HG03432 (cell line): ENCODE results near the gene GSTM1.

Source experiments
- ATAC-seq: cut with Tn5 transposase; IDR thresholded peaks from one replicate; pipeline ENCODE4 v1.9.1; 2021; ENCODE audit warnings: mild to moderate bottlenecking, moderate library complexity; ENCODE audit not compliant: unreplicated experiment

The GSTM1 gene

DNA sequence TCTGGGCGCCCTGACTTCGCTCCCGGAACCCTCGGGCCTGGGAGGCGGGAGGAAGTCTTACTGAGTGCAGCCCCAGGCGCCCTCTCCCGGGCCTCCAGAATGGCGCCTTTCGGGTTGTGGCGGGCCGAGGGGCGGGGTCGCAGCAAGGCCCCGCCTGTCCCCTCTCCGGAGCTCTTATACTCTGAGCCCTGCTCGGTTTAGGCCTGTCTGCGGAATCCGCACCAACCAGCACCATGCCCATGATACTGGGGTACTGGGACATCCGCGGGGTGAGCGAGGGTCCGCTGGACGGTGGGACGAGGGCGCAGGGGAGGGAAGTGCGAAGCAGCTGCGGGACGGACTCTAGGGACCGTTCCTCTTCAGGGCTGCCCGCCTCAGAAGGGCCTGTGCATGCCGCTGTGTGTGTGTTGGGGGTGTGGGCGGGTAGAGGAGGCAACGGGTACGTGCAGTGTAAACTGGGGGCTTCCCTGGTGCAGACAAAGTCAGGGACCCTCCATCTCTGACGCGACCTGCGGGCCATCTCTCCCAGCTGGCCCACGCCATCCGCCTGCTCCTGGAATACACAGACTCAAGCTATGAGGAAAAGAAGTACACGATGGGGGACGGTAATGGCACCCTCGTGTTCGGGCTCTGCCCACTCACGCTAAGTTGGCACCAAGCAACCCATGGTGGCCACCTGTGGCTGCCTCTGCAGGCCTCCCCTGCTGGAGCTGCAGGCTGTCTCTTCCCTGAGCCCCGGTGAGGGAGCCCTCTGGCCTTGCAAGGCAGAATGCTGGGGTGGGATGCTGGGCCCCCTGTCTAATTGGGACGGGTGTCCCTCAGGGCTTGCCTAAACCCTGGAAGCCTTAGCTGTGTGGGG lies at the start of gene GSTM1:
Gene GSTM1 (plus strand): TSS at position 177 of the 859 bp plus-strand sequence. CDS start 57 bp downstream, at position 234.
- ATAC-seq: no peak

- ATAC-seq: no peak
Observed at GRCh38 chr1:109639063-109639840, 48.4 kb upstream of the GSTM1 start.

DNA sequence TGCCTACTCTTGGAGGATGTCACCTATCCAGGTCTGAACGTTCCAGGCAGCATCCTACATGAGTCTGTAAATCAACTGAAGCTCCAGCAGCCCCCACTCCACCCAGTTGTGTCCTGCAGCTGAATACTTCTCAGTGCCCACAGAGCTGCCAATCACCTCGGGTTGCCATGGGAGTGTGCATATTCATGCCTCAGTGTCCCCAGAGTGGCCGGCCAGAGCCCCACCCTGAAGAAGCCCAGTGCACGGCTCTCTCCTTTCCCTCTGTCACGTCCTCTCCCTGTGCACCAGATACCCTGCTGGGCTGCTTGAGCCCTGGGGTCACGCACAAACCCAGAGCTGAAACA lies 47.8 kb upstream of the GSTM1 start:
- ATAC-seq: no peak

DNA sequence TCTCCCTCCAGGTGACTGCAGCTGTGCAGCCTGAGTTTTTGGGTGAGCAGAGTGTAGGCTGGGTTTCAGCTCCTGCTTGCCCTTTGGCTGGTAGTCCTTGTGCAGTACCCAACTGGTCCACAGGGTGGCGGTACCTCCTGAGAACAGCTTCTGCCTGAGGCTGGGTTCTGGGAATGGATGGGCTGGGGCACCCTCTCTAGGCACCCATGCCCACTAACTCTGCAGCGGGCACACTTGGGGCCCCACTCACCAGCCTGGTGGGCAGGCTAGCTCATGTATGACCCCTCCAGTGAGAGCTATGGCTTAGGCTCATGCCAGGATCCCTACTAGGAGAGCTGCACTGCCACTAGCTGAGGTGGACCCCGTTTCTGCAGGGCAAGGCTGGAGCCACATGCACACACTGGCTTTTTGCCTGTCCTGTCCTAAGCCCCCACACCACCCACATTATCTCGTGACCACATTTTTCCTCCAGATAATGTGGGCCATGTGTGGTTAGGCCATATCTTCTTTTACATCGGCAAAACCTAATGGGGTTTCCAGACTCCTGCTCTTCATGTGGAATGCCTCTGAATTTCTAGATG lies 47.2 kb upstream of the GSTM1 start:
- peak; percentile 54 for ATAC-seq

DNA sequence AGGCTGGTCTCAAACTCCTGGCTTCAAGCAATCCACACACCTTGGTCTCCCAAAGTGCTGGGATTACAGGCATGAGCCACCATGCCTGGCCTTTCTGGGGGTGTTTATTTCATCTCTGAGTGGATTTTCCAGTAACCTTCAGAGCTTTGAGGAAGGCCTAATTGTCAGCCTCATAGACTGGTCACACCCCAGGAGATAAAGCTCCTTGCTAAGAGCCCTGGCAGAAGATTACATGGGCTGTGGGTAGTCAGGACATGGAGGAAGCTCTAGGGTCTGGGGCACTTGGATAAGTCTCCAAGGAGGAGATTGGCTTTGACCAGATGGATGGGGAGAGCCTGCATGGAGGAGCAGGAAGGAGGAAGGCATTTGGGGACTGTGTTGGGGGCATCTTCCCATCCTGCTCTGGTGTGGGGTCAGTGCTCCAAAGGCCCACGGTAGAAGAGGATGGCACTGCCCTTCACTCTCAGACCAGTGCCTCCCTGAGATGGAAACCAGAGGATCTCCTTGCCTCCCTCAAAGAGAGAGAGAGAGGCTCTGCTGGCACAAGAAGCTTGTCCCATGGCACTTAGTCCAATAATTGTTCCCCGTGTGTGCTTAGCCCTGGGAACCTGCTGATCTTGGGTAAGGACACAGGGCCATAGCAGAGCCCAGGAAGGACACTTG lies 46.4 kb upstream of the GSTM1 start:
- ATAC-seq: no peak

DNA sequence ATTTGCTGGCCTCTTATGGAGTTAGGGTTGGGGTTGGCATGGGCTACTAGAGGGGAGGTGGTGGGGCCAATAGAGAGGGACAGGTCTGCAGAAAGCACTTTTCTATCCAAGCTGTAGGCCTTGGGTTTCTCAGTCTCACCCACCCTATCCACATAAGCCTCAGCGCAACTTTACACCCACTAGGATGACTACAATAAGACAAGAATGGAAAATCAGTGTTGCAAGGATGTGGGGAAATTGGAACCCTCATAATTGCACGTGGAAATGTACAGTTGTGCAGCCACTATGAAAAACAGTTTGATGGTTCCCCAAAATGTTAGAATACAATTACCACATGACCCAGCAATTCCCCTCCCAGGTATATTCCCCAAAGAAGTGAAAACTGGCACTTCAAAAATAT lies 45.8 kb upstream of the GSTM1 start:
- ATAC-seq: no peak

- ATAC-seq: no peak
Observed at GRCh38 chr1:109642626-109643025, 45.0 kb upstream of the GSTM1 start.

GRCh38 chr1:109643385-109644230 lies 44.0 kb upstream of the GSTM1 start:
- ATAC-seq: peak; percentile 86

DNA sequence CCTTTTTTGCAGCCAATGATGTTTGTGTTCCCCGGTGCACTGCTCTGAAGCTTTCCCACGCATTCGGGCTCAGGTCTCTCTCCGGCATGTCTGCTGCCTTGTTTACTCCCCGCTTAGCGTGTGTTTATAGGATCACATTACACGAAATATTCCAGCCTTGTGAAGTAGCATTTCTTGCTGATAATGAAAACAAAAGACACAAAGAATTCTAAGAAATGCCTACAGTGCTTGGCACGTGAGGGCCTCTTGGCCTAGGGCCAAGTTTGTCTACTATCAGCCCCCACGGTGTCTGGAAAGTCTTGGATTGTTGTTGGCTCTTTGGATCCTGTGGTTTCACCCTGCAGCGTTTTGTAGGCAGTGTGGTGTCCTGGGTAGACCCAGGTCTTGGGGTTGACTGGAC lies 42.9 kb upstream of the GSTM1 start:
- ATAC-seq: no peak

DNA sequence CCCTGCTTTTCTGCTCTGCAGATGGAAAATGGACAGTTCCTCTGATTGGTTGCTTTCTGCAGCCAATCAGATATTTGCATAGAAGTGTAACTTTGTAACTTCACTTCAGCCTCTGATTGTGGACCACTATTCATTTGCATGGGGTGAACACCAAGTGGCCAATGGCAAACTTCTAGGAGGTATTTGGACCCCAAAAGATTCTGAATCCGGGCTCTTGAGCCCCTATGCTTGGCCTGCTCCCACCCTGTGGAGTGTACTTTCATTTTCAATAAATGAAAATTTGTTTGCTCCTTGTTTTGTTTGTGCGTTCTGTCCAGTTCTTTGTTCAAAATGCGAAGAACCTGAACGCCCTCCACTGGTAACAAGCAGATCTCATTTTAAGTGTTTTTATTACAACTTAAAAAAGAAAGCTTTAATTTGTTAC lies 38.1 kb upstream of the GSTM1 start:
- no peak for ATAC-seq

DNA sequence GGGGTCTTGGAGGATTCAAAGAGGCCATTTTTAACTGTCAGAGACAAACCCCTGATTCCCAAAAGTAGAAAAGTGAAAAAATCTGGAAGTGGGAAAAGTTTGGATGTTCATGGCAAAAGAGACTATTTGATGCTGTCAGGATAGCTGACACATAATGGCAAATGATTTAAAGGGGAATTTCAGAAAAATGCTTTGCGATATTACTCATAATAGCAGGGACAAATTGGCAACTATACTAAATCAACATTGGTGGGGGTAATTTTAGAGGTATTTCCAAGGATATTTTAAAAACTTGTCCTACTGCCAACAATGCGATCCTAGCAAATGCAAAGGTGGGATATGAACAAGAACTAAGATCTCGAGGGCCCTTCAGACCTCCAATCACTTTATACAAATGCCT lies 37.0 kb upstream of the GSTM1 start:
- ATAC-seq: no peak

GRCh38 chr1:109652402-109652801 lies 35.2 kb upstream of the GSTM1 start:
- ATAC-seq: no peak

DNA sequence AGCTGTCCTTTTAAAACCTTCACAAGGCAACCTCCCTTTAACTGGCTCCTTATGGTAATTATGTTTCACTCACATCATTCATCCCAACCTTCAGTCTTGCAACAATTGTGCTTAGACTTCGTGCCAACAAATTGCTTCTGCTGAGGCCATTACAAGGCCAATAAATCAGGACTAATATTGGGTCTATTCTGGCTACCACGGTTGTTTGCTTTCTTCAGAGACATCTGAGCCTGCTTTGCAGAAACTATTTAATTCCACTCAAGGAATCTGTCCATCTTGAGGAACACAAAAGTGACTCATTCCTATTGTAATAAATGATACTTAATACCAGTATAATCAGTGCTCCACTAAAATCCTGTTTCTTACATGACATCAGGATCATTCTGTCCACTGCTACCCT lies 34.3 kb upstream of the GSTM1 start:
- no peak for ATAC-seq

GRCh38 chr1:109654519-109654918 lies 33.1 kb upstream of the GSTM1 start:
- ATAC-seq: no peak

DNA sequence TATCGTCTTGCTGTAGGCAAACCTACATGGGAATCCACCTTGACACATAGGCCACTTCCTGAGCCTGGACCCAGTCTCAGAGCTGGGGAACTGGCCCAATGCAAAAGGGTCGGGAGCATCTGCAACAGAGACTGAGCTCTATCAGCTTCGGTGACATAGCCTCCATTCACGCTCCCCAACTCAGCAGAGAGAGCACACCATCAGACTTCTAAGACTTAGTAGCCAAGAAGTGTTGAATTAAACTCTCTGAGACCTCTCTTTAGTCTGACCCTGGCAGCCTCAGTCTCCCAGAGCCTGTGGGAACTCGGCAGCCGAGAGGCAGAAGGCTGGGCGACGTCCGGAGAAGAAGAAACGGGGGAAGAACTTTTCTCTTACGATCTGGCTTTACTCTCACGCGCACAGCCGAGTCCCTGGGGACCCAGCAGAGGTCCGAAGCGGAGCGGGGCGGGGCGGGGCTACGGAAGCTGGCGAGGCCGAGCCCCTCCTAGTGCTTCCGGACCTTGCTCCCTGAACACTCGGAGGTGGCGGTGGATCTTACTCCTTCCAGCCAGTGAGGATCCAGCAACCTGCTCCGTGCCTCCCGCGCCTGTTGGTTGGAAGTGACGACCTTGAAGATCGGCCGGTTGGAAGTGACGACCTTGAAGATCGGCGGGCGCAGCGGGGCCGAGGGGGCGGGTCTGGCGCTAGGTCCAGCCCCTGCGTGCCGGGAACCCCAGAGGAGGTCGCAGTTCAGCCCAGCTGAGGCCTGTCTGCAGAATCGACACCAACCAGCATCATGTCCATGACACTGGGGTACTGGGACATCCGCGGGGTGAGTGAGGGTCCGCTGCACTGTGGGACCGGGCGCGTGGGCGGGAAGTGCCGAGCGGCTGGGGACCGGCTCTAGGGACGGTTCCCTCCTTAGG lies 31.8 kb upstream of the GSTM1 start, which contains the start of gene GSTM4:
Gene GSTM4 (plus strand): TSS at position 485 of the 905 bp plus-strand sequence. CDS start 291 bp downstream, at position 776.
- ATAC-seq: peak; percentile 94

DNA sequence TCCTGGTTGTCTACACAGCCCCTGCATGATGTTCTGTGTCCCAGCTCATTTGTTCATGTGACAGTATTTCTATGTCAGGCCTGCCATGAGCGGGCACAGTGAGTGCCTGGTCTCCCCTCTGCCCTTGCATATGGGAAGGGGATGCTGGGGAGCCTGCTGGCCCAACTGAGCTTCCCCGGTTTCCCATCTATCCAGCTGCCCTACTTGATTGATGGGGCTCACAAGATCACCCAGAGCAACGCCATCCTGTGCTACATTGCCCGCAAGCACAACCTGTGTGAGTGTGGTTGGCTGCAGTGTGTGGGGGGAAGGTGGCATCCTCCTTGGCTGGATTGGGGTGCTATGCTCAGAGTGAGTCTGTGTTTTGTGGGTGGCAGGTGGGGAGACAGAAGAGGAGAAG lies 30.2 kb upstream of the GSTM1 start:
- ATAC-seq: no peak

GRCh38 chr1:109657970-109658369 lies 29.6 kb upstream of the GSTM1 start:
- ATAC-seq: no peak

DNA sequence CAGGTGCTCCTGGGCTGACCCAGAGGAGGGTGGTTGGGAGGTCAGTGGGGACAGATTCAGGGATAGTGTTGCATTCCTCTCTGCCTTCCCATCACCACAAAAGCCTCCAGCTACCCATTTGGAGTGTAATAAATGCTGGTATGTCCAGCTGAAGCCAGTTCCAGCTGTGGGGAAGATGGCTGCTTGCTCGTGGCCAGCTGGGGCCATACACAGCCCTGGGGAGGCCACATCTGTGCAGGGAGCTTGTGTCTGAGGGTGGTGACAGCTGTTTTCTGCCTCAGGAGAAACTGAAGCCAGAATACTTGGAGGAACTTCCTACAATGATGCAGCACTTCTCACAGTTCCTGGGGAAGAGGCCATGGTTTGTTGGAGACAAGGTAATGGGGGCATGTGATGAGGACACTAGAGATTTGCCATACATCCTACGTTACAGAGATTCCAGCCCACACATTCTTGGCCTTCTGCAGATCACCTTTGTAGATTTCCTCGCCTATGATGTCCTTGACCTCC lies 29.0 kb upstream of the GSTM1 start:
- no peak for ATAC-seq

- no peak for ATAC-seq
Observed at GRCh38 chr1:109659145-109659544, 28.5 kb upstream of the GSTM1 start.
